Eye (tissue), 1 donor: ENCODE data around the gene SYVN1.

Source experiments
- DNase-seq: peaks from one replicate; pipeline ENCODE4 v3.0.0-alpha.2; 2015

Gene SYVN1

GRCh38 chr11:65111744-65112545 lies 22.4 kb downstream of the SYVN1 start, which contains the start of gene TM7SF2:
TM7SF2 (plus strand) TSS chr11:65111872; CDS start chr11:65112016, 144 bp downstream.
- DNase-seq: peak; percentile 97

DNA sequence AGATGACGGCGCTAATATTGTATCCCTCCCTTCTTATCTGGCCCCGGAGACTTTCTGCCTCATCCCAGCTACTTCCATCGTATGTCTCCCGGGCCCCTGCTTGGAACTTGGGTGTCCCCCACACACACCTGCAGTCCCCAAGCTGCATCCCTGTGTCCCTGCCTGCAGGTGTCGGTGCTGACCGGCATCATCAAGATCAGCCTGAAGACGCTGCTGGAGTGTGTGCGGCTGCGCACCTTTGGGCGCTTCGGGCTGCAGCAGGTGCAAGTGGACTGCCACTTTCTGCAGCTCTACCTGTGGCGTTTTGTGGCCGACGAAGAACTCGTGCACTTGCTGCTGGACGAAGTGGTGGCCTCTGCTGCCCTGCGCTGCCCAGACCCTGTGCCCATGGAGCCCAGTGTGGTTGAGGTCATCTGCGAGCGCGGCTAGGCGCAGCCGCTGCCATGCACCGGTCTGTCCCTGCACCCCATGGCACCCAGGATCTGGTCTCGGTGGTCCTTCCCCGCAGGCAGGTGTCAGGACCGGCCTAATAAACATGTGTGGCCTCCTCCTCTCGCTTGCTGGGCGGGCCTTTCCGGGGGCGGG lies 23.1 kb downstream of the SYVN1 start:
- no peak for DNase-seq

DNA sequence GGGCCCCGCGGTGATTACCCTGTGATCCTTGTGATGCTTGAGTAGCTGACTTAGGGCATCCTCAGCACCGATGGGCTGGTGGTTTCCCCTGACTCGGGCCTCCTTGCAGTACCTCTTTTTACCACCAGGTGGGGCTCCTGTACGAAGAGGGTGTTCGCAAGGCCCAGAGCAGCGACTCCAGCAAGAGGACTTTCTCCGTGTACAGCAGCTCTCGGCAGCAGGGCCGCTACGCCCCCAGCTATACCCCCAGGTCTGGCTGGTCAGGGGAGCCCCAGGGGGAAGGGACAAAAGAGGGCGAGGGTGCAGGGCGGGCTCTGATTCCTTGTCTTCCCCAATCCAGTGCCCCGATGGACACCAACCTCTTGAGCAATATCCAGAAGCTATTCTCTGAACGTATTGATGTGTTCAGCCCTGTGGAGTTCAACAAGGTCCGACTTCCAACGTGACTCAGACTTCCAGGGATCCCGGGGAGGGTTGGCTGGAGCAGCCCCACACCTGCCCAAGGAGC lies 23.9 kb downstream of the SYVN1 start:
- DNase-seq: peak; percentile 97

GRCh38 chr11:65109231-65110198 lies 24.8 kb downstream of the SYVN1 start:
- no peak for DNase-seq

- DNase-seq: no peak
Observed at GRCh38 chr11:65108469-65109123, 25.7 kb downstream of the SYVN1 start.

DNA sequence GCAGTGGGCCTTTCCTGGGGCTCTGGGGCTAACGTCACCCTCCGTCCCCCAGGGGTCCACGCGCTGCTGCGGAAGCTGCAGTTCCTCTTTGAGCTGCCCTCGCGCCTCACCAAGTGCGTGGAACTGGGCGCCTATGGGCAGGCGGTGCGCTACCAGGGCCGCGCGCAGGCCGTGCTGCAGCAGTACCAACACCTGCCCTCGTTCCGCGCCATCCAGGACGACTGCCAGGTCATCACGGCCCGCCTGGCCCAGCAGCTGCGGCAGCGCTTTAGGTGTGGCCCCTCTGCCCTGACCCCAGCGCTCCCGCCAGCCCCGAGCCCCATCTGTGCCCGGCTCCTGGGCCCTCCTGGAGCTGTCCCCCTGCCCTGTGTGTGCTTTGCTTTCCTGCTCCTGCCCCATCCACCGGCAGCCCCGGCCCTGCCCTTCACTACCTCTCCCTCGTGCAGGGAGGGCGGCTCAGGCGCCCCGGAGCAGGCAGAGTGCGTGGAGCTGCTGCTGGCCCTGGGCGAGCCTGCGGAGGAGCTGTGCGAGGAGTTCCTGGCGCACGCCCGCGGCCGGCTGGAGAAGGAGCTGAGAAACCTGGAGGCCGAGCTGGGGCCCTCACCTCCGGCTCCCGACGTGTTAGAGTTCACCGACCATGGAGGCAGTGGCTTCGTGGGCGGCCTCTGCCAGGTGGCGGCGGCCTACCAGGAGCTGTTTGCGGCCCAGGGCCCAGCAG lies 26.4 kb downstream of the SYVN1 start:
- no peak for DNase-seq

DNA sequence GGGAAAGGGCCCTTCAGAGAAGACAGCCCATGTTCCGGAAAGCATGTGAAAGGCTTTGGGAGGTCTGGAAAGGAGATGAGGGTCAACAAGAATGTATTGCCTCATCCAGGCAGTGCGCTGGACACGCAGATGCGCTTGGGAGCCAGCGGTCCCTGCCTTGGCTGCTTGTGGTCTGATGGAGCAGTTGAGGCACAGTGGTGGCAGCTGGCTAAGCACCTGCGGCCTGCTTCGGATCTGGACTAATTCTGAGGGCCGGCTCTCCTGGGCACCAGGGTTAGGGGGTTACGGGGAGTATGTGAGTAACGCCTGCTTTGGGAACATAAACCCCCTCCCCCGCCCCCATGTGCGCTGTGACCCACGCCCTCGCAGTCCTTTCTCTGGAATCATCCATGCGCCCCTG lies 27.2 kb downstream of the SYVN1 start:
- DNase-seq: no peak

DNA sequence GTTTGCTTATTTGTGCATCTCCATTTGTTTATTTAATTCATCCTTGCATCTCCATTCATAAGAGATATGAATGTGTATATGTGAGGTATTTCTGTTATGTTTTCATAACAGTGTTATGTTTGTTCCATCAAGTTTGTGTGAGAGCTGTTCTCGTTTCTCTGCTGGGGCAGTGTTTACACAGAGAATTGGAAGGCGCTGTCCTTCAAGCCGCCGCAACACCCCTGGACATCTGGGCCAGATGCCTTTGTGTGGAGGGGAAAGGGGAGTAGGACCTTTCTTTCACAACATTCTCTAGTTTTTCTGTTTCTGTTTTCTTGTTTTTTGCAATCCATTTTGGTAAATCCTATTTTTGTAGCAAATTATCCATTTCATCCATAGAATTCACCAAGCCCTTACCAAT lies 29.7 kb downstream of the SYVN1 start:
- no peak for DNase-seq

DNA sequence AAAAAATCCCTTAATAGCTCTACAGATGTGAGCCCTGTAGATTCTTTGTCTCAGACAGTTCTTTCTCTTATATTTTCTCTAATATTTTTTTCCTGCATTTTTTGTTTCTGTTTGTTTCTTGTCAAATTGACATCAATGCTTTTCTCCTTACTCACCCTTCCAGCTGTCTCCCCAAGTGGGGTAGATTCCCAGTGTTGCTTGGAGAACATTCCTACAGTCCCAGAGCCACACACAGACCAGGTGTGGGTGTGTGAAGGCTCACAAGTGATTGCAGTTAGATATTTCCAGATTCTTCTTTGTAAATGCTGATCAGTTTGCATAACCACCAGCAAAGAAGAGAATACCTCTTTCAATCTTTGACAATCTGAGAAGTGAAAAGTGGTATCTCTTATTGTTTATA lies 30.8 kb downstream of the SYVN1 start:
- no peak for DNase-seq

GRCh38 chr11:65102142-65103095 lies 31.9 kb downstream of the SYVN1 start:
- no peak for DNase-seq

DNA sequence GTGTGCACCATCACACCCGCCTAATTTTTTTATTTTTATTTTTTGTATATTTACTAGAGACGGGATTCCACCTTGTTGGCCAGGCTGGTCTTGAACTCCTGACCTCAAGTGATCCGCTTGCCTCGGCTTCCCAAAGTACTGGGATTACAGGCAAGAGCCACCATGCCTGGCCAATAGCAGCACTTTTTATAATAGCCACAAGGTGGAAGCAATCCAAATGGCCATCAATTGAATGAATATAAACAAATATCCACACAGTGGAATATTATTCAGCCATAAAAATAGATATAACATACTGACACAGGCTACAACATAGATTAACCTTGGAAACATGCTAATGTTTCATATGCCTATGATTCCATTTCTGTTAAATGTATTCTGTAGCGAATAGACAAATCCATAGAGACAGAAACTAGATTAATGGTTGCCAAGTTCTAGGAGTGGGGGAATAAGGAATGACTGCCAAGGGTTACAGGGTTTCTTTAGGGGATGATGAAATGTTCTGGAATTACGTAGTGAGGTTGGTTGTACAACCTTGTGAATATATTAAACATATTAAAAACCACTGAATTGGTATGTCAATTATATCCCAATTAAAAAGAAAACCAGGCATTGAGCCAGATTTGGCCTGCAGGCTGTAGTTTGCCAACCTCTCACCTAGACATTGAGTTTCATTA lies 33.5 kb downstream of the SYVN1 start:
- DNase-seq: no peak

- no peak for DNase-seq
Observed at GRCh38 chr11:65096926-65097325, 37.4 kb downstream of the SYVN1 start.

- DNase-seq: peak; percentile 97
Observed at GRCh38 chr11:65095974-65096806, 38.1 kb downstream of the SYVN1 start, which contains the start of gene VPS51. VPS51 (plus strand) TSS chr11:65096214; CDS start chr11:65096251, 37 bp downstream.

DNA sequence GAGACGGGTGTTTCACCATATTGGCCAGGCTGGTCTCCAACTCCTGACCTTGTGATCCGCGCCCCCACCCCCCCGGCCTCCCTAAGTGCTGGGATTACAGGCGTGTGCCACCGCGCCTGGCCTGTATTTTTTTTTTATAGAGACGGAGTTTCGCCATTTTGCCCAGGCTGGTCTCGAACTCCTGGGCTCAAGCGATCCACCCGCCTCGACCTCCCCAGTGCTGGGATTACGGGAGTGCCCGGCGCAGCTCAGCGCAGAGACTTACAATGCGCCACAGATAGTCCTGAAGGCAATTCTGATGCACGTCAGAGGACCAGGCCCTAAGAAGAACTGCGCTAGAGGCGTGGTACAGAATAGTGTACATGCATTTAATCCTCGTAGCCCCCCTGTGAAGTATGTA lies 38.9 kb downstream of the SYVN1 start:
- DNase-seq: no peak

GRCh38 chr11:65090628-65091027 lies 43.7 kb downstream of the SYVN1 start:
- no peak for DNase-seq

DNA sequence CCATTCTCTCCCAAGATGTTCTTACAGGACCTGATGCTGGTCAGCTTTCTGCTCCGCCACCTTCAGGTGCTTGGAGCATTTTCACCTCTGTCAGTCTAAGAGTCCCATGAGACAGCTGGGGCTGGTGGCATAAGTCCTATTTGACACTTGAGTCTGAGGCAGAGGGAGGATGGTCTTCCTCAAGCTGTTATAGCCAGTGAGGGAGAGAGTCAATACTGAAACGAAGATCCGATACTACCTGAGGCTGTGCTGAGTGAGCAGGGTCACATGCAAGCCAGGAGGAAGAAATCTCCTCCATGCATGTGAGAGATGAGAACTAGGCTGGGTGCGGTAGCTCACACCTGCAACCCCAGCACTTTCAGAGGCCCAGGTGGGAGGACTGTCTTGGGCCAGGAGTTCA lies 44.7 kb downstream of the SYVN1 start:
- no peak for DNase-seq

DNA sequence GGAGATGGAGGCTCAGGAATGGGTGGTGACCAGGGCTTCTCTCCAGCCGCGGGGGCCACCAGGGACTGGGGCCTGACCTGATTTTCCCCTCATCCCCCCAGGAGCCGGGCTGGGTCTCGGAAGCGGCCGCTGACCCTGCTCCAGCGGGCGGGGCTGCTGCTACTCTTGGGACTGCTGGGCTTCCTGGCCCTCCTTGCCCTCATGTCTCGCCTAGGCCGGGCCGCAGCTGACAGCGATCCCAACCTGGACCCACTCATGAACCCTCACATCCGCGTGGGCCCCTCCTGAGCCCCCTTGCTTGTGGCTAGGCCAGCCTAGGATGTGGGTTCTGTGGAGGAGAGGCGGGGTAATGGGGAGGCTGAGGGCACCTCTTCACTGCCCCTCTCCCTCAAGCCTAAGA lies 46.5 kb downstream of the SYVN1 start:
- DNase-seq: no peak

GRCh38 chr11:65087216-65087615 lies 47.1 kb downstream of the SYVN1 start:
- DNase-seq: no peak

DNA sequence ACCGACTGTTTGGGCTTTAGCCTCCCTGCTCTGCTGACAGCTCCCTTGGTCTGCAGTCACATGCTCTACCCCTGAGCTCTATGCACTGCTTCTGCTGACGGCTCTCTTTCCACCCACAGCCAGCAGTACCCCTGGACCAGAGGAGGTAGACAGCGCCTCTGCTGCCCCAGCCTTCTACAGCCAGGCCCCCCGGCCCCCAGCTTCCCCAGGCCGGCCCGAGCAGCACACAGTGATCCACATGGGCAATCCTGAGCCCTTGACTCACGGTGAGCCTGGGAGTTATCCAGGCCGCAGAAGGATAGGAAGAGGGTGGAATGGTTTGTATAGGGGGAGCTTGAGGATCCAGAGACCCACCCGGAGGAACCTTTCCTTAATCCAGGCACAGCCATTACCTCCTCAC lies 47.5 kb downstream of the SYVN1 start:
- no peak for DNase-seq
